Activated T-cell treated with anti-CD3 and anti-CD28 coated beads, Interleukin-2, amount 50 U/mL, for 4 hours (primary cell): ENCODE measurements around the gene SMCHD1. TPM values are rescaled to one million over a fixed set of nuclear protein-coding genes. Genes with fewer than 3 reads are reported as not detected.
"Not testable (repeated sequence)": the region's sequence is repeated elsewhere in the genome, so short reads cannot be mapped to it uniquely, and the experiment has no call there.

Source experiments
- ATAC-seq, 2 donors: fragments of 200-7000 bp; cut with Tn5 transposase; one replicate each; pipeline ENCODE4 v1.10.0; 2021
- DNase-seq: peaks from one replicate; pipeline ENCODE4 v3.0.0-alpha.2; 2020
- H3K27me3 Mint-ChIP-seq: one replicate; pipeline ENCODE4 v1.8.0; 2021; ENCODE audit warnings: low read depth, mixed read lengths
- H3K36me3 Mint-ChIP-seq: one replicate; pipeline ENCODE4 v1.8.0; 2022; ENCODE audit warnings: mixed read lengths; ENCODE audit not compliant: insufficient read depth
- H3K4me1 Mint-ChIP-seq: one replicate; pipeline ENCODE4 v1.8.0; 2021; ENCODE audit warnings: low read depth, mixed read lengths
- H3K4me3 Mint-ChIP-seq: one replicate; pipeline ENCODE4 v1.8.0; 2021; ENCODE audit warnings: mild to moderate bottlenecking, moderate library complexity, mixed read lengths
- H3K9me3 Mint-ChIP-seq: one replicate; pipeline ENCODE4 v1.8.0; 2021; ENCODE audit warnings: mixed read lengths
- total RNA-seq, 3 donors: library from RNA; stranded (reverse); gene quantifications; one replicate each; pipeline ENCODE4 v1.2.1, GENCODE V29; 2021

SMCHD1 gene
- total RNA-seq, 3 donors from 2014 or later = 60.4 to 63.5 (median 60.7) TPM

DNA sequence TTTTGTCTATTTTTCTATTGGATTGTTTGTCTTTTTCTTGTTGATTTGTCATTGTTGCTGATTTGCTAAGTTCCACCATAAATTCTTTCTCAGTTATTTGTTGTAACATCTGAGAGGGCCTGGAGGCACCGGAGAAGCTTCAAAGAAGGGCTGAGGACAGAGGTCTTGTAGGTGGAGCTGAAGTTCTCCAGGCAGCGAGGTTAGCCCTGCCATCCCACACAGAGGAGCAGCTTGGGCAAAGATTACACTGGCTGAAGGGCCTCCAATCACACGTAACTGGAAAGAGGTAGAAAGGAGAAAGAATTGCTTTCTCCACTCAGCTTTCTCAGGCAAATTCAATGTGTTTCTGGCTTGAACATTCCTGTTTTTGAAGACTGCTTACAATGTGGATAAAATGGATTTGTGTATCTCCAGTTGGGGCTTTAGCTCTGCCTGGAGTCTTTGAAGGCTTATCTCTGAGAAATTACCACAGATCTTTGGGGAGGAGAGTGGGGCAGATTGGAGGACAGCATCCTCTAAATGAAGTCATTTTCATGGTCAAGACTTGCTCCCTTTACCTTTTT is 170.2 kb downstream of the SMCHD1 start:
- DNase-seq (no peak), ATAC-seq (no peak)
- Mint-ChIP-seq H3K4me3 (no peak overlapping the region), H3K9me3 (no peaks in the 10 kb centered on the region), H3K27me3 (no peaks in the 10 kb centered on the region), H3K36me3 (no peaks in the 10 kb centered on the region), H3K4me1 (no peaks in the 10 kb centered on the region)

GRCh38 chr18:2826581-2826980 is 171.1 kb downstream of the SMCHD1 start:
- H3K4me1 Mint-ChIP-seq = no peaks in the 10 kb centered on the region
- no peaks in the 10 kb centered on the region for H3K9me3 Mint-ChIP-seq
- no peaks in the 10 kb centered on the region for H3K27me3 Mint-ChIP-seq
- no peaks in the 10 kb centered on the region for H3K36me3 Mint-ChIP-seq
- ATAC-seq = no peak
- H3K4me3 Mint-ChIP-seq = no peak overlapping the region
- no peak for DNase-seq

DNA sequence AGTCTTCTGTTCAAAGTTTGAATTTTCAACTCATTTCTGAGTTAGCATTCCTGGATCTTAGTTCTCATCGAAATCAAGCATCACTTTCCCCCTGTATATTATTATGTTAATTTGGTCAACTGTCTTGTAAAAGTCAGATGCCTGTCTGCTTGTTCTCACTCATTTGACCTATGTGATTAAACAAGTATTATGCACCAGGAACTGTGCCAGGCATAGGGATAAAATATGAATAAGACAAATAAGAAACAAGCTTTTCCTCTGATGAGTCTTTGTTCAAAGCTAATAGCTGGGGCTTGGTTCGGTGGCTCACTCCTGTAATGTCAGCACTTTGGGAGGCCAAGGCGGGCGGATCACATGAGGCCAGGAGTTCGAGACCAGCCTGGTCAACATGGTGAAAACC is 171.5 kb downstream of the SMCHD1 start:
- no peak overlapping the region for H3K4me3 Mint-ChIP-seq
- H3K9me3 Mint-ChIP-seq = no peaks in the 10 kb centered on the region
- no peaks in the 10 kb centered on the region for H3K36me3 Mint-ChIP-seq
- DNase-seq (no peak), ATAC-seq (no peak)
- H3K27me3 Mint-ChIP-seq = no peaks in the 10 kb centered on the region
- no peaks in the 10 kb centered on the region for H3K4me1 Mint-ChIP-seq

GRCh38 chr18:2836118-2836517 is 180.6 kb downstream of the SMCHD1 start:
- DNase-seq, H3K4me3 Mint-ChIP-seq, H3K27me3 Mint-ChIP-seq, H3K4me1 Mint-ChIP-seq, ATAC-seq, H3K36me3 Mint-ChIP-seq: not testable (repeated sequence)
- H3K9me3 Mint-ChIP-seq = peaks cover 14% of the 10 kb centered on the region

- peaks cover 14% of the 10 kb centered on the region for H3K9me3 Mint-ChIP-seq
- H3K4me3 Mint-ChIP-seq, H3K4me1 Mint-ChIP-seq, H3K27me3 Mint-ChIP-seq, ATAC-seq, DNase-seq, H3K36me3 Mint-ChIP-seq: not testable (repeated sequence)
Measured at GRCh38 chr18:2837290-2837689, 181.8 kb downstream of the SMCHD1 start.

DNA sequence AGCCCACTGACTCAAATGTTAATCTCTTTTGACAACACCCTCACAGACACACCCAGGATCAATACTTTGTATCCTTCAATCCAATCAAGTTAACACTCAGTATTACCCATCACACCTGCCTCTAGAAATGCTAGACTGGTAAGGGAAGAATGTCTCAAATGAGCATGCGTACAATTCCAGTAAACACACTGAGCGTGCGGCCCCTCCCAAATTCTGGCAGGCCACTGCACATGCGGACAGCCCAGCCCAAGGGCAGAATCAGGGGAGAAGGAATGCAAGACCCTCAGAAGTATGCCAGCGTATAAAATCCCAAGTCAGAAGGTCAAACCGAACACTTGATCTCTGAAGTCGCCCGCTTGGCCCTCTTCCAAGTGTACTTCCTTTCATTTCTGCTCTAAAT is 183.7 kb downstream of the SMCHD1 start:
- Mint-ChIP-seq H3K4me3 (no peak overlapping the region), H3K36me3 (no peaks in the 10 kb centered on the region), H3K9me3 (peaks cover 14% of the 10 kb centered on the region), H3K4me1 (no peaks in the 10 kb centered on the region), H3K27me3 (peaks cover 2% of the 10 kb centered on the region)
- ATAC-seq (no peak), DNase-seq (no peak)

- no peaks in the 10 kb centered on the region for H3K36me3 Mint-ChIP-seq
- H3K4me3 Mint-ChIP-seq = no peak overlapping the region
- H3K9me3 Mint-ChIP-seq = peaks cover 14% of the 10 kb centered on the region
- no peak for DNase-seq
- H3K27me3 Mint-ChIP-seq = peaks cover 7% of the 10 kb centered on the region
- no peak for ATAC-seq
- no peaks in the 10 kb centered on the region for H3K4me1 Mint-ChIP-seq
Measured at GRCh38 chr18:2840521-2840920, 185.0 kb downstream of the SMCHD1 start.

GRCh38 chr18:2843146-2843545 is 187.6 kb downstream of the SMCHD1 start:
- H3K9me3 Mint-ChIP-seq = peaks cover 3% of the 10 kb centered on the region
- no peaks in the 10 kb centered on the region for H3K36me3 Mint-ChIP-seq
- no peak for ATAC-seq
- H3K4me3 Mint-ChIP-seq = no peak overlapping the region
- H3K27me3 Mint-ChIP-seq = peaks cover 20% of the 10 kb centered on the region
- peaks cover 12% of the 10 kb centered on the region for H3K4me1 Mint-ChIP-seq
- no peak for DNase-seq

DNA sequence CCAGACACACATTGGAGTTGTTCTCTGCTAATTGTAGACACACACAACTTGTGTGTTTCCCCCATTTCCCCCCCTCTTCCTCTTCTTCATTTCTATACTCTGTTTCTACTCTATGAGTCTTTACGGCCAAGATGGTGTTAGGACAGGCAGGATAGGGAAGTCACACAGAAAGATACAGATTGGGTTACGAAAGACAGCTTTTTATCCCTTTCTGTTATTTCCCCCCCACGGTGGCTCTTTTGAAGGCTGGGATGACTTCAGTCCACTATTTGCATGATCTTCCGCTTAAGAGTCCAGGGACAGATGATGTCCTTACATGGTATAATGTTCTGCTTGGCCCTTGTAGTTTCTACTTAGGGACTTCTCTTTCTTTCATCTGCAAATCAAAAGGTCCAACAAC is 189.6 kb downstream of the SMCHD1 start:
- ATAC-seq = no peak
- Mint-ChIP-seq H3K4me3 (no peak overlapping the region), H3K4me1 (peaks cover 19% of the 10 kb centered on the region), H3K27me3 (peaks cover 36% of the 10 kb centered on the region), H3K9me3 (no peaks in the 10 kb centered on the region), H3K36me3 (no peaks in the 10 kb centered on the region)
- no peak for DNase-seq

DNA sequence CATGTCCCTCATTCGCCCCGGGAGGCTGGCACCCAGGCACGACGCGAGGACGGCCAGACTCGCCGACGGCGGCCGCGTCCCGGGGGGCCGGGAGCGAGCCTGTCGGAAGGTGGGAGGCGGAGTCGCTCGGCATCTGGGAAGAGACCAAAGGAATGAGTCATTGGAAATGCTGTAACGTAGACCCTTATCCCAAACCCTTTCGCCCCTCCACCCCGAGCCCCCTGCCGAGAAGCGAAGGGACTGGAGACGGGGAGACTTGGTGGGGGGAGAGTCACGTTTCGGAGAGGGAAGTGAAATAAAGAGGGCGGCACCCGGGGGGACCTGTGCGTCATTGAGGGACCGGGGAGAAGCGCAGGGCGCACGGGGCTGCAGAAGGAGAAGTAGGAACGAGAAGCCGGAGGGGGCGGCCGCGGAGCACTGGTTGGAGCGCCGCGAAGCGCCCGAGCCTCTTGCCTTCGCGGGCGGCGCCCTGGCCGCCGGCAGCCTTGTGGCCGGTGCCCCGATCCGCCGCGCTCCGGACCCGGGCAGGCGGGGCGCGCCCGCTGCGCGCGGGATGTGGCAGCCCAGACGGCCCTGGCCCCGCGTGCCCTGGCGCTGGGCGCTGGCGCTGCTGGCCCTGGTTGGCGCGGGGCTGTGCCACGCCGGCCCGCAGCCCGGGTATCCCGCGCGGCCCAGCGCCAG is 191.2 kb downstream of the SMCHD1 start, which contains the start of gene EMILIN2:
TSS of gene EMILIN2 (plus strand) at position 371 of the 681 bp plus-strand sequence. CDS start at position 554, 183 bp downstream.
- no peaks in the 10 kb centered on the region for H3K9me3 Mint-ChIP-seq
- peak; percentile 57 to 58 for ATAC-seq
- H3K27me3 Mint-ChIP-seq = peaks cover 48% of the 10 kb centered on the region
- H3K4me1 Mint-ChIP-seq = peaks cover 21% of the 10 kb centered on the region
- no peaks in the 10 kb centered on the region for H3K36me3 Mint-ChIP-seq
- DNase-seq = peak; percentile 29
- H3K4me3 Mint-ChIP-seq = peak within 1 kb of the TSS; percentile 84

GRCh38 chr18:2847317-2848246 is 192.1 kb downstream of the SMCHD1 start:
- no peaks in the 10 kb centered on the region for H3K36me3 Mint-ChIP-seq
- H3K9me3 Mint-ChIP-seq = no peaks in the 10 kb centered on the region
- peak overlapping the region; percentile 81 for H3K4me3 Mint-ChIP-seq
- DNase-seq = peak; percentile 17
- H3K27me3 Mint-ChIP-seq = peaks cover 53% of the 10 kb centered on the region
- ATAC-seq = peak; percentile 62 to 64
- H3K4me1 Mint-ChIP-seq = peaks cover 21% of the 10 kb centered on the region

- Mint-ChIP-seq H3K27me3 (peaks cover 53% of the 10 kb centered on the region), H3K36me3 (no peaks in the 10 kb centered on the region), H3K9me3 (no peaks in the 10 kb centered on the region), H3K4me3 (peak overlapping the region; percentile 81), H3K4me1 (peaks cover 21% of the 10 kb centered on the region)
- DNase-seq = no peak
- no peak for ATAC-seq
Measured at GRCh38 chr18:2848247-2849246, 193.0 kb downstream of the SMCHD1 start.

- ATAC-seq = no peak
- peaks cover 20% of the 10 kb centered on the region for H3K4me1 Mint-ChIP-seq
Measured at GRCh38 chr18:2850816-2851215, 195.3 kb downstream of the SMCHD1 start.

More at GRCh38 chr18:2850816-2851215, 195.3 kb downstream of the SMCHD1 start:
- H3K9me3 Mint-ChIP-seq = no peaks in the 10 kb centered on the region
- peaks cover 44% of the 10 kb centered on the region for H3K27me3 Mint-ChIP-seq
- no peak overlapping the region for H3K4me3 Mint-ChIP-seq
- H3K36me3 Mint-ChIP-seq = no peaks in the 10 kb centered on the region
- no peak for DNase-seq
